GM20000 (cell line): ENCODE data around the gene OR5M8.

ENCODE experiments used
- DNase-seq: peaks from one replicate; pipeline ENCODE4 v3.0.0; 2012; ENCODE audit warnings: low spot score
- CTCF ChIP-seq: IDR thresholded peaks from 2 replicates; pipeline ENCODE4 v1.5.1; 2012; ENCODE audit warnings: mild to moderate bottlenecking, control low read depth; ENCODE audit errors: extremely low read depth, missing control alignments

Gene OR5M8

GRCh38 chr11:56495117-56495516 is 3.9 kb upstream of the OR5M8 start:
- TF ChIP-seq CTCF = no peak
- DNase-seq = no peak

GRCh38 chr11:56486801-56487200 is 4.4 kb downstream of the OR5M8 start:
- TF ChIP-seq CTCF = no peak
- no peak for DNase-seq

GRCh38 chr11:56474729-56475235 is 16.4 kb downstream of the OR5M8 start:
- no peak for TF ChIP-seq CTCF
- DNase-seq = no peak

GRCh38 chr11:56473252-56473651 is 17.9 kb downstream of the OR5M8 start, which contains the start of gene OR5M3:
Gene OR5M3 (minus strand): TSS chr11:56473352. CDS start chr11:56470497, 2,855 bp downstream.
- DNase-seq = no peak
- TF ChIP-seq CTCF = no peak

GRCh38 chr11:56457076-56457475 is 34.1 kb downstream of the OR5M8 start:
- DNase-seq = no peak
- no peak for TF ChIP-seq CTCF

GRCh38 chr11:56453521-56453920 is 37.6 kb downstream of the OR5M8 start:
- TF ChIP-seq CTCF = no peak

More at GRCh38 chr11:56453521-56453920, 37.6 kb downstream of the OR5M8 start:
- no peak for DNase-seq
